HepG2 (cell line): ENCODE results near the gene ATXN7L3. TPM values are rescaled to one million over a fixed set of nuclear protein-coding genes. Genes with fewer than 3 reads are reported as not detected.

ENCODE experiments used
- BCL6 ChIP-seq: IDR thresholded peaks from 2 replicates; pipeline ENCODE4 v1.6.1; 2016; ENCODE audit warnings: missing genetic modification reagents, missing compliant biosample characterization
- HES4 ChIP-seq: sonication (generic); formaldehyde crosslinking; IDR thresholded peaks from 2 replicates; pipeline ENCODE4 v1.9.0; 2021; ENCODE audit warnings: mild to moderate bottlenecking, missing genetic modification reagents, borderline replicate concordance
- HIVEP1 ChIP-seq: sonication (generic); formaldehyde crosslinking; IDR thresholded peaks from 2 replicates; pipeline ENCODE4 v1.4.0; 2020; ENCODE audit warnings: mild to moderate bottlenecking, missing genetic modification reagents
- HNRNPK ChIP-seq: fragments of 200-400 bp; formaldehyde crosslinking; IDR thresholded peaks from 2 replicates; pipeline ENCODE4 v1.6.1; 2018; ENCODE audit warnings: low read length, low read depth, moderate library complexity, mild to moderate bottlenecking; ENCODE audit not compliant: poor library complexity, severe bottlenecking
- JDP2 ChIP-seq: sonication (generic); formaldehyde crosslinking; IDR thresholded peaks from 2 replicates; pipeline ENCODE4 v1.8.1; 2022; ENCODE audit warnings: missing genetic modification reagents, borderline replicate concordance
- PHB2 ChIP-seq: fragments of 450-650 bp; IDR thresholded peaks from 2 replicates; pipeline ENCODE4 v1.6.1; 2018; ENCODE audit not compliant: partially characterized antibody
- SKIL ChIP-seq: sonication (generic); formaldehyde crosslinking; IDR thresholded peaks from 2 replicates; pipeline ENCODE4 v1.8.0; 2022; ENCODE audit warnings: missing genetic modification reagents, mild to moderate bottlenecking, moderate library complexity, borderline replicate concordance
- SNRNP70 ChIP-seq: fragments of 200-400 bp; formaldehyde crosslinking; IDR thresholded peaks from 2 replicates; pipeline ENCODE4 v1.6.1; 2017; ENCODE audit warnings: mild to moderate bottlenecking, low read depth, low read length, moderate library complexity
- SP1 ChIP-seq, 2 experiments: fragments of 450-650 bp in 1 of 2; sonication (generic) in 1 of 2; formaldehyde crosslinking in 1 of 2; IDR thresholded peaks; 2 replicates each; pipeline versions ENCODE4 v1.4.0 to v1.6.1; 2016 to 2020; ENCODE audit warnings: missing genetic modification reagents in 1 of 2
- SRSF4 ChIP-seq: fragments of 200-400 bp; formaldehyde crosslinking; IDR thresholded peaks from one replicate; pipeline ENCODE4 v1.6.1; 2018; ENCODE audit warnings: mild to moderate bottlenecking, low read depth, low read length, moderate library complexity; ENCODE audit not compliant: poor library complexity, severe bottlenecking
- ZC3H13 ChIP-seq: sonication (generic); formaldehyde crosslinking; IDR thresholded peaks from 2 replicates; pipeline ENCODE4 v1.8.1; 2023; ENCODE audit warnings: mild to moderate bottlenecking, missing genetic modification reagents, moderate library complexity
- ZNF501 ChIP-seq: sonication (generic); formaldehyde crosslinking; IDR thresholded peaks from 2 replicates; pipeline ENCODE4 v1.5.1; 2020; ENCODE audit warnings: mild to moderate bottlenecking, moderate library complexity, missing genetic modification reagents
- ZNF543 ChIP-seq: sonication (generic); formaldehyde crosslinking; IDR thresholded peaks from 2 replicates; pipeline ENCODE4 v1.4.0; 2020; ENCODE audit warnings: mild to moderate bottlenecking, missing genetic modification reagents
- ZNF619 ChIP-seq: sonication (generic); formaldehyde crosslinking; IDR thresholded peaks from 2 replicates; pipeline ENCODE4 v1.4.0; 2020; ENCODE audit warnings: mild to moderate bottlenecking, missing genetic modification reagents
- ZNF777 ChIP-seq: sonication (generic); formaldehyde crosslinking; IDR thresholded peaks from 2 replicates; pipeline ENCODE4 v1.4.0; 2020; ENCODE audit warnings: missing genetic modification reagents
- polyA plus RNA-seq, 8 experiments: library from polyadenylated mRNA; depleted of rRNA in 3 of 8; stranded (reverse) in 7 of 8; unstranded in 1 of 8; fragments of >200 nt; fragmentation: Illumina TruSeq in 4 of 8; extraction: Trizol in 4 of 8; gene quantifications; 2 replicates each; pipeline versions ENCODE4 v1.2.1 to v1.2.3, GENCODE V29; 2011 to 2016; ENCODE audit warnings: low read depth in 4 of 8, missing spikeins in 1 of 8, mixed read lengths in 1 of 8; ENCODE audit not compliant: insufficient read depth in 1 of 8
- total RNA-seq, 5 experiments: library from RNA; depleted of rRNA; stranded (reverse); fragments of >200 nt; fragmentation: Illumina TruSeq; extraction: Trizol; gene quantifications; 2 replicates each; pipeline ENCODE4 v1.2.3, GENCODE V29; 2016; ENCODE audit warnings: low read depth in 1 of 5
- TF ChIP-seq, protein P1 (sequence below): sonication (generic); formaldehyde crosslinking; conservative IDR thresholded peaks from 2 replicates; pipeline ENCODE4 v1.4.0; 2020; ENCODE audit warnings: missing genetic modification reagents
- TF ChIP-seq, protein P2 (sequence below): IDR thresholded peaks from 2 replicates; pipeline ENCODE4 v1.6.1; 2016
- TF ChIP-seq, protein P3 (sequence below): sonication (generic); formaldehyde crosslinking; IDR thresholded peaks from 2 replicates; pipeline ENCODE4 v1.4.0; 2020; ENCODE audit warnings: missing genetic modification reagents
- TF ChIP-seq, protein P4 (sequence below): sonication (generic); formaldehyde crosslinking; IDR thresholded peaks from 2 replicates; pipeline ENCODE4 v1.5.0; 2020; ENCODE audit warnings: mild to moderate bottlenecking, missing genetic modification reagents
- TF ChIP-seq, protein P5 (sequence below): sonication (generic); formaldehyde crosslinking; IDR thresholded peaks from 2 replicates; pipeline ENCODE4 v1.4.0; 2020; ENCODE audit warnings: missing genetic modification reagents, borderline replicate concordance

Gene ATXN7L3
- total and polyA plus RNA-seq, 2 of the 13 experiments (the other 11 are each of a cell fraction or from before 2014, with no cell fraction given), result 44.5 to 59.1 TPM

DNA sequence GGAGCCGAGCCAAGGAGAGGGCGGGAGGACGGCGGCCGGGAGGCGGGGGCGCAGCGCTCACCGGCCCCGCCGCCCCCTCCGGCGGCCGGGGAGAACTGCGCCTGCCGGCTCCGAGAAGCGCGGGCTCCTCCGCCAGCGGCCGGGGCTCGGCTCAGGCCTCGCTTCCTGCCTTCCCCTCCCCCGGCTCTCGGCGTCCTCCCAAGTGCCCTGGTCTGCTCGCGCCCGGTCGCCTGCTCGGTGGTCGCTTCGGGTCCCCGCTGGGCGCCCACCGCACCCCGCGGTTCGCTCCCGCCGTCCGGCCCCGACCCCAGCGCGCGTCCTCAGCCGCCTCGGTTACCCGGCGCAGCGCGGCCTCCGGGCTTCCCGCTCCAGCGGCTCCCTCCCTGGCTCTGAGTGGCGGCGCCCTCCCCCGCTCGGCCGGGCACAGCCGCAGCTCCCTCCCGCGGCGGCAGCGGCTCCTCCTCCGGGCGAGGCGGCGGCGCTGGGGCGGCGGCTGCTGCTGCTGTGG lies 19.5 kb upstream of the ATXN7L3 start (continued):
- TF ChIP-seq HES4 (CRISPR knock-in tag) (no peak), HNRNPK (no peak), ZNF777 (CRISPR knock-in tag) (no peak), ZC3H13 (CRISPR knock-in tag) (peak; percentile 43; the same call in 1 of the 2 replicates), PHB2 (no peak), ZNF543 (CRISPR knock-in tag) (peak; percentile 37; the same call in 1 of the 2 replicates), JDP2 (no peak), HIVEP1 (CRISPR knock-in tag) (no peak), SNRNP70 (no peak), SKIL (CRISPR knock-in tag) (no peak), ZNF501 (CRISPR knock-in tag) (no peak), SRSF4 (no peak), BCL6 (no peak), SP1 (IDR thresholded peaks at IDR 0.05) (no peak), SP1 (CRISPR knock-in tag; IDR thresholded peaks at IDR 0.05) (no peak; the same call in 1 of the 2 replicates), ZNF619 (no peak)
- TF ChIP-seq, protein P1, sequence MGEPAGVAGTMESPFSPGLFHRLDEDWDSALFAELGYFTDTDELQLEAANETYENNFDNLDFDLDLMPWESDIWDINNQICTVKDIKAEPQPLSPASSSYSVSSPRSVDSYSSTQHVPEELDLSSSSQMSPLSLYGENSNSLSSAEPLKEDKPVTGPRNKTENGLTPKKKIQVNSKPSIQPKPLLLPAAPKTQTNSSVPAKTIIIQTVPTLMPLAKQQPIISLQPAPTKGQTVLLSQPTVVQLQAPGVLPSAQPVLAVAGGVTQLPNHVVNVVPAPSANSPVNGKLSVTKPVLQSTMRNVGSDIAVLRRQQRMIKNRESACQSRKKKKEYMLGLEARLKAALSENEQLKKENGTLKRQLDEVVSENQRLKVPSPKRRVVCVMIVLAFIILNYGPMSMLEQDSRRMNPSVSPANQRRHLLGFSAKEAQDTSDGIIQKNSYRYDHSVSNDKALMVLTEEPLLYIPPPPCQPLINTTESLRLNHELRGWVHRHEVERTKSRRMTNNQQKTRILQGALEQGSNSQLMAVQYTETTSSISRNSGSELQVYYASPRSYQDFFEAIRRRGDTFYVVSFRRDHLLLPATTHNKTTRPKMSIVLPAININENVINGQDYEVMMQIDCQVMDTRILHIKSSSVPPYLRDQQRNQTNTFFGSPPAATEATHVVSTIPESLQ (CRISPR knock-in tag), result no peak
- TF ChIP-seq, protein P2, sequence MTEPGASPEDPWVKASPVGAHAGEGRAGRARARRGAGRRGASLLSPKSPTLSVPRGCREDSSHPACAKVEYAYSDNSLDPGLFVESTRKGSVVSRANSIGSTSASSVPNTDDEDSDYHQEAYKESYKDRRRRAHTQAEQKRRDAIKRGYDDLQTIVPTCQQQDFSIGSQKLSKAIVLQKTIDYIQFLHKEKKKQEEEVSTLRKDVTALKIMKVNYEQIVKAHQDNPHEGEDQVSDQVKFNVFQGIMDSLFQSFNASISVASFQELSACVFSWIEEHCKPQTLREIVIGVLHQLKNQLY (CRISPR knock-in tag), result no peak
- TF ChIP-seq, protein P3, sequence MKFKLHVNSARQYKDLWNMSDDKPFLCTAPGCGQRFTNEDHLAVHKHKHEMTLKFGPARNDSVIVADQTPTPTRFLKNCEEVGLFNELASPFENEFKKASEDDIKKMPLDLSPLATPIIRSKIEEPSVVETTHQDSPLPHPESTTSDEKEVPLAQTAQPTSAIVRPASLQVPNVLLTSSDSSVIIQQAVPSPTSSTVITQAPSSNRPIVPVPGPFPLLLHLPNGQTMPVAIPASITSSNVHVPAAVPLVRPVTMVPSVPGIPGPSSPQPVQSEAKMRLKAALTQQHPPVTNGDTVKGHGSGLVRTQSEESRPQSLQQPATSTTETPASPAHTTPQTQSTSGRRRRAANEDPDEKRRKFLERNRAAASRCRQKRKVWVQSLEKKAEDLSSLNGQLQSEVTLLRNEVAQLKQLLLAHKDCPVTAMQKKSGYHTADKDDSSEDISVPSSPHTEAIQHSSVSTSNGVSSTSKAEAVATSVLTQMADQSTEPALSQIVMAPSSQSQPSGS (CRISPR knock-in tag), result no peak
- TF ChIP-seq, protein P4, sequence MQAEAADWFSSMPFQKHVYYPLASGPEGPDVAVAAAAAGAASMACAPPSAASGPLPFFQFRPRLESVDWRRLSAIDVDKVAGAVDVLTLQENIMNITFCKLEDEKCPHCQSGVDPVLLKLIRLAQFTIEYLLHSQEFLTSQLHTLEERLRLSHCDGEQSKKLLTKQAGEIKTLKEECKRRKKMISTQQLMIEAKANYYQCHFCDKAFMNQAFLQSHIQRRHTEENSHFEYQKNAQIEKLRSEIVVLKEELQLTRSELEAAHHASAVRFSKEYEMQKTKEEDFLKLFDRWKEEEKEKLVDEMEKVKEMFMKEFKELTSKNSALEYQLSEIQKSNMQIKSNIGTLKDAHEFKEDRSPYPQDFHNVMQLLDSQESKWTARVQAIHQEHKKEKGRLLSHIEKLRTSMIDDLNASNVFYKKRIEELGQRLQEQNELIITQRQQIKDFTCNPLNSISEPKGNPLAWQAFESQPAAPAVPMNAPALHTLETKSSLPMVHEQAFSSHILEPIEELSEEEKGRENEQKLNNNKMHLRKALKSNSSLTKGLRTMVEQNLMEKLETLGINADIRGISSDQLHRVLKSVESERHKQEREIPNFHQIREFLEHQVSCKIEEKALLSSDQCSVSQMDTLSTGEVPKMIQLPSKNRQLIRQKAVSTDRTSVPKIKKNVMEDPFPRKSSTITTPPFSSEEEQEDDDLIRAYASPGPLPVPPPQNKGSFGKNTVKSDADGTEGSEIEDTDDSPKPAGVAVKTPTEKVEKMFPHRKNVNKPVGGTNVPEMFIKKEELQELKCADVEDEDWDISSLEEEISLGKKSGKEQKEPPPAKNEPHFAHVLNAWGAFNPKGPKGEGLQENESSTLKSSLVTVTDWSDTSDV (CRISPR knock-in tag), result no peak
- TF ChIP-seq, protein P5, sequence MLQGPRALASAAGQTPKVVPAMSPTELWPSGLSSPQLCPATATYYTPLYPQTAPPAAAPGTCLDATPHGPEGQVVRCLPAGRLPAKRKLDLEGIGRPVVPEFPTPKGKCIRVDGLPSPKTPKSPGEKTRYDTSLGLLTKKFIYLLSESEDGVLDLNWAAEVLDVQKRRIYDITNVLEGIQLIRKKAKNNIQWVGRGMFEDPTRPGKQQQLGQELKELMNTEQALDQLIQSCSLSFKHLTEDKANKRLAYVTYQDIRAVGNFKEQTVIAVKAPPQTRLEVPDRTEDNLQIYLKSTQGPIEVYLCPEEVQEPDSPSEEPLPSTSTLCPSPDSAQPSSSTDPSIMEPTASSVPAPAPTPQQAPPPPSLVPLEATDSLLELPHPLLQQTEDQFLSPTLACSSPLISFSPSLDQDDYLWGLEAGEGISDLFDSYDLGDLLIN (CRISPR knock-in tag), result no peak
